ENCODE results near the gene DPH2. TPM values are rescaled to one million over a fixed set of nuclear protein-coding genes. Genes with fewer than 3 reads are reported as not detected.

Gene DPH2
- total and polyA plus RNA-seq, 8 donors, result 10.8 to 22.0 (median 14.5) TPM

- intact Hi-C loops (cut with DNase I), result loop anchor here in 1 of 3 donors (5.0 kb wide), 1 partner anchor 37 kb away; no protein-coding TSS in a partner anchor
- H3K9me3 ChIP-seq, result no peaks in the 10 kb centered on the region
- no peak for FAIRE-seq
- WGBS, 2 donors, result 69 to 80% methylated on average over 8 of the region's 8 CpGs
- no peak overlapping the region for H3K4me3 ChIP-seq
- TF ChIP-seq CTCF (IDR thresholded peaks at IDR 0.05), result no peak
- ATAC-seq, result no peak
- no peak overlapping the region for H3K27ac ChIP-seq
- H3K36me3 ChIP-seq, result no peaks in the 10 kb centered on the region
- H3K27me3 ChIP-seq, result no peaks in the 10 kb centered on the region
- no peak for DNase-seq
- no peaks in the 10 kb centered on the region for H3K4me1 ChIP-seq
Measured at GRCh38 chr1:44000122-44000665, 30.4 kb downstream of the DPH2 start.

GRCh38 chr1:44002165-44002564 is 32.4 kb downstream of the DPH2 start:
- TF ChIP-seq CTCF (IDR thresholded peaks at IDR 0.05), result no peak
- DNase-seq, result no peak
- Histone ChIP-seq H3K4me1 (no peaks in the 10 kb centered on the region), H3K4me3 (no peak overlapping the region), H3K27me3 (no peaks in the 10 kb centered on the region), H3K27ac (no peak overlapping the region), H3K36me3 (no peaks in the 10 kb centered on the region), H3K9me3 (no peaks in the 10 kb centered on the region)
- FAIRE-seq, result no peak
- intact Hi-C loops (cut with DNase I), result loop anchor here in 1 of 3 donors (5.0 kb wide), 1 partner anchor 35 kb away; no protein-coding TSS in a partner anchor
- WGBS, 2 donors, result 80 to 82% methylated on average over 8 of the region's 8 CpGs
- ATAC-seq, result no peak

GRCh38 chr1:44002606-44003157 is 32.9 kb downstream of the DPH2 start:
- H3K4me3 ChIP-seq, result no peak overlapping the region
- no peaks in the 10 kb centered on the region for H3K4me1 ChIP-seq
- DNase-seq (no peak), FAIRE-seq (no peak), ATAC-seq (no peak)
- no peaks in the 10 kb centered on the region for H3K9me3 ChIP-seq
- no peak overlapping the region for H3K27ac ChIP-seq
- 85 to 86% methylated on average over 13 to 14 of the region's 14 CpGs for WGBS, 2 donors
- intact Hi-C loops (cut with DNase I), result loop anchor here in 1 of 3 donors (5.0 kb wide), 1 partner anchor 35 kb away; no protein-coding TSS in a partner anchor
- H3K27me3 ChIP-seq, result no peaks in the 10 kb centered on the region
- H3K36me3 ChIP-seq, result no peaks in the 10 kb centered on the region
- no peak for TF ChIP-seq CTCF (IDR thresholded peaks at IDR 0.05)

- no peak for ATAC-seq
- H3K4me1 ChIP-seq, result no peaks in the 10 kb centered on the region
- no peak overlapping the region for H3K4me3 ChIP-seq
- H3K9me3 ChIP-seq, result no peaks in the 10 kb centered on the region
- no peak overlapping the region for H3K27ac ChIP-seq
- intact Hi-C loops (cut with DNase I), result no loop called here
- no peaks in the 10 kb centered on the region for H3K27me3 ChIP-seq
- TF ChIP-seq CTCF (IDR thresholded peaks at IDR 0.05), result no peak
- no peaks in the 10 kb centered on the region for H3K36me3 ChIP-seq
- FAIRE-seq, result no peak
- WGBS, 2 donors, result 93% methylated on average over 12 of the region's 12 CpGs
- no peak for DNase-seq
Measured at GRCh38 chr1:44008259-44008658, 38.4 kb downstream of the DPH2 start.

GRCh38 chr1:44010935-44011471 is 41.2 kb downstream of the DPH2 start:
- DNase-seq (no peak), ATAC-seq (no peak), FAIRE-seq (no peak)
- Histone ChIP-seq H3K4me1 (no peaks in the 10 kb centered on the region), H3K27ac (no peak overlapping the region), H3K36me3 (no peaks in the 10 kb centered on the region), H3K27me3 (no peaks in the 10 kb centered on the region), H3K4me3 (no peak overlapping the region), H3K9me3 (no peaks in the 10 kb centered on the region)
- no peak for TF ChIP-seq CTCF (IDR thresholded peaks at IDR 0.05)
- intact Hi-C loops (cut with DNase I), result no loop called here
- WGBS, 2 donors, result 87% methylated on average over 11 of the region's 11 CpGs
